HG03571 (cell line): ENCODE results near the gene VSIG4.
"Not testable (repeated sequence)": the region's sequence is repeated elsewhere in the genome, so short reads cannot be mapped to it uniquely, and the experiment has no call there.

ENCODE experiments used
- ATAC-seq: cut with Tn5 transposase; IDR thresholded peaks from one replicate; pipeline ENCODE4 v1.9.1; 2021; ENCODE audit not compliant: unreplicated experiment

The VSIG4 gene

GRCh38 chrX:65985922-65986588 is 53.8 kb downstream of the VSIG4 start:
- no peak for ATAC-seq

- no peak for ATAC-seq
Observed at GRCh38 chrX:65985211-65985610, 54.7 kb downstream of the VSIG4 start.

- ATAC-seq = not testable (repeated sequence)
Observed at GRCh38 chrX:65977161-65977560, 62.7 kb downstream of the VSIG4 start.

GRCh38 chrX:65976161-65976560 is 63.7 kb downstream of the VSIG4 start:
- ATAC-seq = no peak

- not testable (repeated sequence) for ATAC-seq
Observed at GRCh38 chrX:65975161-65975751, 64.6 kb downstream of the VSIG4 start.
